ENCODE results near the gene CFAP54.
A peak's percentile ranks its signal among the peaks of the same experiment; 100 is the strongest.
"Not testable (repeated sequence)": the region's sequence is repeated elsewhere in the genome, so short reads cannot be mapped to it uniquely, and the experiment has no call there.

CFAP54 gene

GRCh38 chr12:96623656-96624217 lies 134.4 kb downstream of the CFAP54 start:
- no peak for DNase-seq

DNA sequence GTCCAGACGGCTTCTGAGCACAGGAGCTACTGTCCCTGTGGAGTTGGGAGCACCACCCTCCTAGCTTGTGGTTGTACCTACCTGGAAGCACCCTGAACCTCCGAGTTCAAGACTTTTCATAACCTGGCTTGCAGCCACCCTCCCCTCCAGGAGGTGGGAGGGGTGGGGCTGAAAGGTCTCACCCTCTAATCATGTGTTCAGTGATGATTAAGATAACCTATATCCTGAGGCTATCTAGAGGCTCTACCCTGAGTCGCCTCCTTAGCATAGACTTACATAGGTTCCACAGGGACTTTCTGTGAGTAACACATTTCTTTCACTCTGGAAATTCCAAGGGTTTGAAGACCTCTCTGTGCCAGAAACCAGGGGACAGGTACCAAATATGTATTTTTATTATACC lies 146.5 kb downstream of the CFAP54 start:
- DNase-seq: no peak

DNA sequence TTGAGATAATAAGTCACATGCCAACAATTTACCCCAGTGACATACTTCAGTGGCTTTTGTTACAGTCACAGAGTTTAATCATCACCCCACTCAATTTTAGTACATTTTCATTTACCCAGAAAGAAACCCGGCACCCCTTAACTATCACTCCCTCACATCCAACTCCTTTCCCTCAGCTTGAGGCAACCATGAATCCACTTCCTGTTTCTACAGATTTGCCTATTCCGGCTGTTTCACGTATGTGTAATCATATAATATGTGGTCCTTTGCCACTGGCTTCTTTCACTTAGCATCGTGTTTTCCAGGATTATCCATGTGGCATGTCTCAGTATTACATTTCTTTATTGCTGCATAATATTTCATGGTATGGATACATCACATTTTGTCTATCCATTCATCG lies 147.5 kb downstream of the CFAP54 start:
- DNase-seq: no peak

DNA sequence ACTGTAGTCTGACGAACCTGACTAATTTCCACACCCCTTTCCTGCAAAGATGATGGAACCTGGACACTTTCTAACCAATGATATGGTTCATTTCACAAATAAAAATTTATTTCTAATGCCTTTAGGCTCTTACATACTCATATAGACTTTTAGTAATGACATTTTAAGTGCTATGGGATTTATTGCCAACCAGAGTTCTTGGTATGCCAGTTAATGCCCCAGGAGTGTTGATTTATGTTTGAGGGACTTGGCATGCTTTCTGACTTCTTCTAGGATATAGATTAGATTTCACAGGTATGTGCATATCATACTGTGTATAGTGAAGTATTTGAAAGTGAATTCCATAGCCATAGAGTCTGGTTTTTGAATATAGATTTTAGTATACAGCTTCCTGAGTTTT lies 159.5 kb downstream of the CFAP54 start:
- no peak for DNase-seq

DNA sequence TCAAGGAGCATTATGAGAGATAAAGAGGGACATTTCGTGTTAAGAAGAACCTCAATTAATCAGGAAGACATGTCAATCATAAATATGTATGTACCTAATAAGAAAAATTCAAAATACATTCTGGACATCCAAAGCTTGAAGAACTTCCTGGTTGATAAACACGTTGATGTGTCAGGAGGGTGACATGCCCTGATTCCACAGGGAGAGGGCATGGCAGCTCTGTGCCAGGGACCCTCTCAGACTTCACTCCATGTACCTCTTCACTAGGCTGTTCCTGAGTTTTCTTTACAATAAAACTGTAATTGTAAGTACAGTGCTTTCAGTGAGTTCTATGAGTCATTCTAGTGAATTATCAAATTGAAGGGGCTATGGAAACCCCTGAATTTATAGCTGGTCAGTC lies 163.5 kb downstream of the CFAP54 start:
- peak in 1 of 3 experiments; percentile 48 for DNase-seq

DNA sequence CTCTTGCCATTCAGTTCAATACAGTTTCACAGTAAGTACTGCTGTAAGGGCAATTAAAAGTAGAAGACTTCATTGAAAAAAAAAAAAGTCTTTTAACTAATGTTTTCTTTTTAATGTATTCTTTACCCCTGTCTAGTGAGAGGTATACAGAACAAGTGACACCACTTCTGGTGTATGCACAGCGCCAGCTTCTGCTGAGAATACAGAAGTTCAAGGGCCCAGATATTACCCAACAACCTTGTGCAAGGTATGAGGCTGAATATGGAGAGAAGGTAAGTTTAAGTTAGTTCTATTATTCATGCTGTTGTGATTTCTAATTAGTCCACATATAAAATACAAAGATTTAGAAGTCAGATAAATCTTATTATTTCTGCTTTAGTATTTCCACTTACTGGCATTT lies 168.7 kb downstream of the CFAP54 start:
- DNase-seq: no peak

GRCh38 chr12:96669786-96670185 lies 180.4 kb downstream of the CFAP54 start:
- no peak for DNase-seq

DNA sequence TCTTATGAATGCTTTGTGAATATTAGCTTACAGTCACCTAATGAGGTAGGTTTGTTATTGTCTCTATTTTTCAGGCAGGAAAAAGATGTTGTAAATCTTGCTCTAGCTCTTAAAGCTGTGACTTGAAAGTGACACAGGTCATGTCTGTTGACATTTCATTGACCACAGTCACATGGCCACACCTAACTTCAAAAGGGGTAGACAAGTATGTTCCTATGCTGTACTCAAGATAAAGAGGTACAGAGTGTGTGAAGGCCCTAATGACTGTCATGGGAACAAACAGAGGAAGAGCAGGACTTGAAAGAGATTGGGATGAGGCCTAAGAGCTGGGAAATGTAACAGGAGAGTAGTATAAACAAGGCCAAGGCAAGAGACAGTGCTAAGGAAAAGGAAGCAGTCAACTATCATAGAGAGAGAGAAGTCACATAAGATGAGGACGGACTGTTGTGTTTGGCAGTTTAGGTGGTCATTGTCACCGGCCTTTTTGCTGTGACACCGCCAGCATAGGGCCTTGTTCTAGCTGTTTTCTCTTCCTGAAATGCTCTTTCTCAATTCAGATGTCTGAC lies 181.0 kb downstream of the CFAP54 start:
- DNase-seq: peak in 1 of 3 experiments; percentile 44

- not testable (repeated sequence) for DNase-seq
Measured at GRCh38 chr12:96675519-96675918, 186.1 kb downstream of the CFAP54 start.

GRCh38 chr12:96677363-96677762 lies 188.0 kb downstream of the CFAP54 start:
- DNase-seq: no peak

- no peak for DNase-seq
Measured at GRCh38 chr12:96687719-96688118, 198.3 kb downstream of the CFAP54 start.

- no peak for DNase-seq
Measured at GRCh38 chr12:96698521-96698920, 209.1 kb downstream of the CFAP54 start.

- no peak for DNase-seq
Measured at GRCh38 chr12:96698965-96699364, 209.6 kb downstream of the CFAP54 start.

GRCh38 chr12:96701856-96702255 lies 212.5 kb downstream of the CFAP54 start:
- no peak for DNase-seq

- peak in 2 of 3 experiments; percentile 6 to 23 for DNase-seq
Measured at GRCh38 chr12:96710127-96710745, 220.9 kb downstream of the CFAP54 start.

GRCh38 chr12:96711364-96711763 lies 222.0 kb downstream of the CFAP54 start:
- DNase-seq: no peak

- no peak for DNase-seq
Measured at GRCh38 chr12:96714199-96714598, 224.8 kb downstream of the CFAP54 start.

- DNase-seq: peak; percentile 61 to 95 (median 87)
Measured at GRCh38 chr12:96719660-96720362, 230.4 kb downstream of the CFAP54 start.

DNA sequence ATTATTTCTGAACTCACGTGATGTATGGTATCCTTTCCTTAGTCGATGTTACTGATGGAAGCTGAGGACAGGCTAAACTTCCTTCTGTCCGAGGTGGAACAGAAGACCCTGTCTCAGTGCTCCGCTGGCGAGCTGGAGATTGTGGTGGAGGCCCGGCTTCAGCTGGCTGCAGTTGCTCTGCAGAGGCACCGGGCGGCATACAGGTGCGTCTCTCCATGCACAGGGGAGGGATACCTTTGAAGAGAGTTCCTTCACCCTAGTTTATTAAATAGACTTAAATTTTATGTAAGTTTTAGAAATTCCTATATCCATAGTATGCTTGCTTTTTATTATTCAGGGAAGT lies 231.0 kb downstream of the CFAP54 start:
- DNase-seq: peak; percentile 37 to 87 (median 61)

DNA sequence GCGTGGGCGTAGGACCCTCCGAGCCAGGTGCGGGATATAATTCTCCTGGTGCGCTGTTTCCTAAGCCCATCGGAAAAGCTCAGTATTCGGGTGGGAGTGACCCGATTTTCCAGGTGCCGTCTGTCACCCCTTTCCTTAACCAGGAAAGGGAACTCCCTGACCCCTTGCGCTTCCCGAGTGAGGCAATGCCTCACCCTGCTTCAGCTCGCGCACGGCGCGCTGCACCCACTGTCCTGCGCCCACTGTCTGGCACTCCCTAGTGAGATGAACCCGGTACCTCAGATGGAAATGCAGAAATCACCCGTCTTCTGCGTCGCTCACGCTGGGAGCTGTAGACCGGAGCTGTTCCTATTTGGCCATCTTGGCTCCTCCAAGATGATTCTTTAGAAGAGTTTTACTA lies 240.1 kb downstream of the CFAP54 start:
- not testable (repeated sequence) for DNase-seq

DNA sequence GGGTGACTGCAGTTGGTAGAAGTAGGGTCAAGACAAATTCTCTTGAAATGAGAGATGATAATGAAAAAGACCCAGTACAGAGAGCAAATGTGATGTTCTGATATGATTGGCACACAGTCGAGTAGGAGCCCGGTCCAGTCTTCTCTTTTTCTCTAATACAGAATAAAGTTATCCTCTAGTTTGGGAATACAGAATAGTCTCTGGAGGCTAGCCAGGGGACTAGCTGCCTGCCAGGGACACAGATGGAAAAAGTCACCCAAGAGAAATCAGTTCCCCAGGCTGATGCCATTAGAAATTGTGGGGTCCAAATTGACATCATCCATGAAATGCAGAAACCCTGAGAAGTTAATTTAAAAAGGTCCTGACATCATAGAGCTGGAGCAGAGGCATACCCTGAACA lies 240.5 kb downstream of the CFAP54 start:
- DNase-seq: no peak

DNA sequence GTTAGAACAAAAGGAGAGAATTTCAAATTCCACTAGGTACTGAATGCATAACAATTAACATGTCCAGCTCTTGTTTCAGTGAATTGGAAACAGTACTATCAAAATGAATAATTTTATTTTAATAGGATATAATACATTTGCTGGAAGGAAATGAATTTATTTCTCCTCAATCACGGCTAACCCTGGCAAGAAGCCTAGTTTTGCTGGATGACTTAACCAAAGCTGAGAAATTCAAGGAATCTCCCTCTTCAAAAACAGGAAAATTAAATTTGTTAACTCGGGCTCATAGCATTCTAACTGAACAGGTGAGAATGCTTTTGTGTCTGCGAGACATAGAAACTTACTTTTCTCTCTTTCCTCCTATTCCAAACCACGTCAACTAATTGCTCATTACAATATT lies 254.2 kb downstream of the CFAP54 start:
- no peak for DNase-seq

DNA sequence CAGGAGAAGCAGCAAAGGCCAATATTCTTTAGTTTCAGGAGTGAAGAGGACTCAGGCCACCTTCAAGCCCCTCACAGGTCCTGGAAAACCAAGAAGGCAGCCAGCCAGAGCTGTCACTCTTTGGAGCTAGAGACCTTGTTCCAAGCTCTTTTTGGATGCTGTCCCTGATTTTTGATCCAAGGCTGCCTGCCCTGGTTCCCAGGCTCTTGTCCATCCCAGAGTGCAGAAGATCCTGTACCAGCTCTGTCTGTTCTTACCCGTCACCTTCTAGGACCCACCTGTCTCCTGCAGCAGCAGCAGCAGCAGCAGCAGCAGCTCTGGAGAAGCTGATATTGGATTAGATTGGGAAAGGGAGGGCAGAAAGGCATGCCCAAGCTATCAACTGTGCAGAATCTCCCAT lies 260.6 kb downstream of the CFAP54 start:
- no peak for DNase-seq

DNA sequence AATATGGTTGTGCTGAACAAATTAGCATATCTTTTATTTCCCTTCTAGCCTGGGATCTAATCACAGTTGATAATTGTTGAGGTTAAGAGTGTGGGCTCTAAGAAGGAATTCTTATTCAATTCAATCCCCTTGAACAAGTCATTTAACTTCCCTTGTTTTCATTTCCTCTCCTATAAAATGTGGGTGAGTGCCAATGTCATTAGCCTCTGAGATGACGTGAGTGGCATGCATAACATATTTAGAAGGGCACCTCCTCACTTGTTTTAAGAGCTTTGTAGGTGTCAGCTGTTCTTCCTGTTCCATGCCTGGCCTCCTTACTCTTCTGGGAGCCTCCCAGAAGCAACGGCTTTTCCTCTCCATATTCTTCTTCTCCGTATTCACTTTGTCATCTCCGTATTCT lies 262.2 kb downstream of the CFAP54 start:
- DNase-seq: no peak

Data from NCI-H1417 (cell line).